HCT116 (cell line): Measurements from ENCODE around the gene CLIC5. TPM values are rescaled to one million over a fixed set of nuclear protein-coding genes. Genes with fewer than 3 reads are reported as not detected.

ENCODE experiments used
- ATAC-seq: fragments of 200-7000 bp; cut with Tn5 transposase; 2 replicates; pipeline ENCODE4 v1.9.1; 2020; ENCODE audit warnings: mild to moderate bottlenecking, moderate library complexity
- BruUV-seq: library from RNA; stranded (reverse); fragments of 400-500 nt; replicated peaks from 2 replicates; lab custom pipeline; 2021; lab: Mats Ljungman, UMichigan
- CTCF ChIA-PET: fragments of 300-600 bp; sonication (Branson Sonifier 250); formaldehyde crosslinking; loops from one replicate; lab custom pipeline; 2021; ENCODE audit warnings: antibody characterized with exemption; lab: Charles Lee
- POLR2A ChIA-PET: fragments of 300-600, 350-600 bp; sonication (Branson Sonifier 250); formaldehyde crosslinking; loops from one replicate; lab custom pipeline; 2021; ENCODE audit warnings: antibody characterized with exemption; lab: Charles Lee
- RAD21 ChIA-PET, 2 experiments: fragments of 300-600 bp; sonication (Branson Sonifier 250); formaldehyde crosslinking; loops; one replicate each; lab custom pipeline; 2023; ENCODE audit warnings: low total read pairs in 2 of 2; ENCODE audit not compliant: uncharacterized antibody in 2 of 2, unreplicated experiment in 2 of 2, low non-redundant PET in 1 of 2; lab: Charles Lee
- DNase-seq: peaks from one replicate; pipeline ENCODE4 v3.0.0-alpha.2; 2010; ENCODE audit warnings: low read depth, low spot score
- H2AFZ ChIP-seq: fragments of 200-600 bp; shearing (Covaris generic), sonication (generic); 2 replicates; pipeline ENCODE4 v1.6.1; 2017; ENCODE audit warnings: low read depth, mixed run types, mixed read lengths, antibody characterized with exemption, low read length; ENCODE audit not compliant: poor library complexity, severe bottlenecking
- H3K27ac ChIP-seq: 2 replicates; pipeline ENCODE4 v1.5.1; 2012; ENCODE audit warnings: low read depth, low read length
- H3K27me3 ChIP-seq: fragments of 200-600 bp; sonication (generic); 2 replicates; pipeline ENCODE4 v1.6.1; 2016; ENCODE audit warnings: mixed run types, low read length, mixed read lengths; ENCODE audit not compliant: insufficient read depth
- H3K36me3 ChIP-seq, 2 experiments: fragments of 200-500 bp in 1 of 2; fragments of 200-600 bp in 1 of 2; sonication (Bioruptor generic) in 1 of 2; sonication (generic) in 1 of 2; 2 replicates each; pipeline versions ENCODE4 v1.5.1 to v1.6.1; 2014 to 2016; ENCODE audit warnings: low read length in 2 of 2, inconsistent platforms in 1 of 2, mixed read lengths in 1 of 2, mixed run types in 1 of 2; ENCODE audit not compliant: insufficient read depth in 2 of 2, control insufficient read depth in 1 of 2
- H3K4me1 ChIP-seq, 2 experiments: fragments of 200-600 bp in 1 of 2; sonication (generic) in 1 of 2; 2 replicates each; pipeline versions ENCODE4 v1.5.1 to v1.6.1; 2012 to 2017; ENCODE audit warnings: low read length in 2 of 2, inconsistent platforms in 1 of 2, mild to moderate bottlenecking in 1 of 2, mixed read lengths in 1 of 2, mixed run types in 1 of 2, moderate library complexity in 1 of 2; ENCODE audit not compliant: insufficient read depth in 2 of 2, control insufficient read depth in 1 of 2
- H3K4me2 ChIP-seq: fragments of 200-600 bp; sonication (generic); 2 replicates; pipeline ENCODE4 v1.6.1; 2017; ENCODE audit warnings: mixed run types, low read length, mixed read lengths
- H3K4me3 ChIP-seq, 2 experiments: fragments of 200-600 bp in 1 of 2; sonication (generic) in 1 of 2; replicated peaks in 1 of 2; 2 replicates each; pipeline ENCODE4 v1.5.1; 2011 to 2016; ENCODE audit warnings: low read length in 2 of 2, control low read depth in 1 of 2, low read depth in 1 of 2, mild to moderate bottlenecking in 1 of 2, mixed read lengths in 1 of 2, mixed run types in 1 of 2
- H3K79me2 ChIP-seq: fragments of 200-600 bp; sonication (generic); 2 replicates; pipeline ENCODE4 v1.6.1; 2017; ENCODE audit warnings: mild to moderate bottlenecking, mixed run types, low read length, moderate library complexity, mixed read lengths; ENCODE audit not compliant: insufficient read depth
- H3K9ac ChIP-seq: fragments of 200-600 bp; sonication (generic); 2 replicates; pipeline ENCODE4 v1.6.1; 2016; ENCODE audit warnings: low read length, mixed read lengths
- H3K9me2 ChIP-seq: fragments of 200-600 bp; sonication (generic), shearing (Covaris generic); 2 replicates; pipeline ENCODE4 v1.6.1; 2017; ENCODE audit warnings: mixed run types, mild to moderate bottlenecking, moderate library complexity; ENCODE audit not compliant: insufficient read depth
- H3K9me3 ChIP-seq, 2 experiments: fragments of 200-500 bp in 1 of 2; fragments of 200-600 bp in 1 of 2; sonication (Bioruptor generic) in 1 of 2; sonication (generic) in 1 of 2; 2 replicates each; pipeline ENCODE4 v1.6.1; 2014 to 2017; ENCODE audit warnings: low read length in 2 of 2, mixed read lengths in 2 of 2, inconsistent platforms in 1 of 2, low read depth in 1 of 2, mild to moderate bottlenecking in 1 of 2, mixed run types in 1 of 2, moderate library complexity in 1 of 2; ENCODE audit not compliant: control insufficient read depth in 1 of 2, insufficient read depth in 1 of 2
- H4K20me1 ChIP-seq: fragments of 200-600 bp; sonication (generic), shearing (Covaris generic); 2 replicates; pipeline ENCODE4 v1.6.1; 2017; ENCODE audit warnings: mixed run types, mild to moderate bottlenecking, moderate library complexity; ENCODE audit not compliant: insufficient read depth
- EZH2 ChIP-seq: fragments of 200-600 bp; sonication (generic); IDR thresholded peaks from 2 replicates; pipeline ENCODE4 v1.6.1; 2017; ENCODE audit warnings: antibody characterized with exemption, mixed run types
- EZH2phosphoT487 ChIP-seq: fragments of 200-600 bp; IDR thresholded peaks from 2 replicates; pipeline ENCODE4 v1.6.1; 2018; ENCODE audit warnings: antibody characterized with exemption, borderline replicate concordance
- FOSL1 ChIP-seq: IDR thresholded peaks from 2 replicates; pipeline ENCODE4 v1.6.1; 2012; ENCODE audit warnings: low read depth
- SIN3A ChIP-seq: IDR thresholded peaks from 2 replicates; pipeline ENCODE4 v1.6.1; 2012; ENCODE audit warnings: low read depth
- SRF ChIP-seq: IDR thresholded peaks from 2 replicates; pipeline ENCODE4 v1.6.1; 2012; ENCODE audit warnings: low read depth
- ZFX ChIP-seq: fragments of 450-650 bp; IDR thresholded peaks from 2 replicates; pipeline ENCODE4 v1.6.1; 2017
- intact Hi-C: fragments of 100-400 bp; cut with micrococcal nuclease; formaldehyde crosslinking; loops from 2 replicates; pipeline ENCODE4 v1.10.0; 2022
- total RNA-seq: library from RNA; stranded (reverse); gene quantifications from one replicate; pipeline ENCODE4 v1.2.1, GENCODE V29; 2021; ENCODE audit not compliant: unreplicated experiment

Gene CLIC5
- total RNA-seq, 1 experiment from 2014 or later: 0.20 TPM

DNA sequence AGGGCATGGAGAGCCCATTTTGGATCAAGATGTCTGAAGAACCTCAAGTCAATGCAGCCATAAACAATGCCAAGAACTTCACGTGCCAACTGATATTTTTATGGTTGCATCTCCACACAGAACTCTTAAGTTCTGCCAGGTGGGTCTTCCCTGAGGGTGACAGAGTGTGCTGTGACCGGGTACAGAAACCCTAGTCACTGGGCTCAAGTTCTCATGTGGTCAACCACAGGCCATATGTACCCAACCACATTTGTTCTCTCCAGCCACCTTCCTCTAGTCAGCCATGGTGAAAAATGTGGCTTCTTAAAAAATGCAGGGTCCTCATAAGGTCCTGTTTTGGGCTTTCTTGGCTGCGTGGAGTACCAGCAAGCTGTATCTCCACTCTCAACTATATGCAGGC is 48.9 kb downstream of the CLIC5 start:
- Histone ChIP-seq H3K4me1 (peaks cover 0 to 10% of the 10 kb centered on the region in 2 experiments; a peak in 2 of 4 replicates), H2AFZ (no peak overlapping the region), H3K36me3 (no peaks in the 10 kb centered on the region), H3K27ac (no peak overlapping the region), H3K27me3 (no peaks in the 10 kb centered on the region), H3K4me2 (no peak overlapping the region), H3K9ac (no peak overlapping the region), H3K4me3 (no peak overlapping the region), H3K79me2 (no peaks in the 10 kb centered on the region), H3K9me2 (no peaks in the 10 kb centered on the region), H3K9me3 (no peaks in the 10 kb centered on the region), H4K20me1 (no peaks in the 10 kb centered on the region)
- BruUV-seq: no TSS peak
- DNase-seq (no peak), ATAC-seq (no peak)
- CTCF ChIA-PET: no interaction called here
- intact Hi-C loops: no loop called here
- POLR2A ChIA-PET: no interaction called here
- TF ChIP-seq SIN3A: no peak
- no peak for TF ChIP-seq FOSL1
- TF ChIP-seq EZH2phosphoT487: no peak
- RAD21 ChIA-PET: no interaction called here

DNA sequence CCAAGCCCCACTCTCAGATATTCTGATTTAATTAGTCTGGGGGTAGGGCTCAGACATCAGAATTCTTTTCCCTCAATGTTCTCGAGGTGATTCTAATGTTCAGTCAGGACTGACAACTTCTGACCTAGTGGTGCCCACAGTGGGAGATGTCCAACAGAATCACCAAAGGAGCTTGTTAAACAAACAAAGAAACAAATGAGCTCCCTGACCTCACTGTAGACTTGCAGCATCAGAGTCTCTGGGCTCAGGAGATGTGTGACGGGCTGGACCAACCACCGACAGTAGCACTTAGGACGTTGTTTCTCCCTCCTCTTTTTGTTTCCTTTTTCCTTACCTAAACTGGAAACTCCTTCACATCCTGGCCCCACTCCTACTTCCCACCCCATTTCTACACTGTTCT is 49.3 kb downstream of the CLIC5 start:
- peaks cover 0 to 10% of the 10 kb centered on the region in 2 experiments; a peak in 2 of 4 replicates for H3K4me1 ChIP-seq
- no peaks in the 10 kb centered on the region for H3K27me3 ChIP-seq
- no TSS peak for BruUV-seq
- intact Hi-C loops: no loop called here
- no peaks in the 10 kb centered on the region for H3K36me3 ChIP-seq
- H3K79me2 ChIP-seq: no peaks in the 10 kb centered on the region
- no peak overlapping the region for H3K27ac ChIP-seq
- no peaks in the 10 kb centered on the region for H4K20me1 ChIP-seq
- ATAC-seq (no peak), DNase-seq (no peak)
- H3K9ac ChIP-seq: no peak overlapping the region
- POLR2A ChIA-PET: no interaction called here
- H3K9me3 ChIP-seq: no peaks in the 10 kb centered on the region
- no peak overlapping the region for H3K4me3 ChIP-seq
- TF ChIP-seq SRF (no peak), EZH2 (no peak), ZFX (no peak)
- CTCF ChIA-PET: no interaction called here
- H2AFZ ChIP-seq: no peak overlapping the region
- RAD21 ChIA-PET: no interaction called here
- H3K9me2 ChIP-seq: no peaks in the 10 kb centered on the region
- H3K4me2 ChIP-seq: no peak overlapping the region
